Fibroblast of skin of back (primary cell): ENCODE results near the gene HPCA.

Experiments used
- DNase-seq: peaks from one replicate; pipeline ENCODE4 v3.0.0-alpha.2; 2013

The HPCA gene

DNA sequence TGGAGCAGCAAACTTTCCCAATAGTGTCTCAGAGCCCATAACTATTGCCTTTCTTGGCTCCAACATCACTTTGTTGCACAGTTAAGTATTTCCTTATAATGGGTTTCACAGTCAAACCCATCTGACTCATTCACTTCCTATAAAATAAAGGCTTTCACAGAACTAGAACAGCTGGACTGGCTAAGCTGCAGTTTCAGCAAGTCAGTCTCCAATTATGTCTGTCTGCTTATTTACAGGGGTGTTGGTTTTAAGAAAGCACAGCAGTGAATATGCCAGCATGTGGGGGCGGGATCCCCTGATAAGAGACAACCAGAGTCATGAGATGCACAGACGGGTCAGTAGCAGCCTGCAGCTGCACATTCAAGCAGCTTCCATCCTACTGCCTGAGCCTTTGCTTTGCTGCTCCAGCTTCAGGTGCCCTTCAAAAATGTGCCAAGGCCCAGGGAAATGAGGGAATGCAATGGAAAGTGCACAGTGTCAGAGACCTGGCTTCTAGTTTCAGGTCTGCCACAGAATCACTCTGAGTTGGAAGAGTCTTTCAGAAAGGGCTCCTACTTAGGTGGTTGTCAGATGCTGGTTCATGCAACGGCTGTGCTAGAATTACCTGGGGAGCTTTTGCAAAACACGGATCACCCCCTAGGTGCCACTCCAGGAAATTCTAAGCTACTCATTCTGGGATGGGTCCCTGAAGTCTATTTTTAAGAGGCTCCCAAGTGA is 53.5 kb downstream of the HPCA start:
- peak; percentile 50 for DNase-seq

DNA sequence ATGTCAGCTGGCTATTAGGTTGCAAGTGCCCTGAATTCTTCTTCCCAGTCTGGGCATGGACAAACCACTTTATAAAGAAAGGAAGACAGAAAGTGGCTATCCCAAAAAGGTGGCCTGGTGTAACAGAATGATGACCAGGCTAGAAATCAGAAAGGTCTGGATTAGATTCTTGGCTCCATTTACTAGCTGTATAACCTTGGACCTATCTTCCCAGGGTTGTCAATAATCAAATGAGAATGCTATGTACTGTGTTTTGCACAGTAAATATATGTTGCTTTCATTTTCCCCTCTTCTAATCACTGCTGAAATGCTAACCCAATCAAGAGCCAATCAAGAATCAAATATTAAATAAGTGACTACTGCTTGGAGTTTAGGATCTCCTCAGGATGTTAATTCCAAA is 57.9 kb downstream of the HPCA start:
- DNase-seq = no peak
